NCI-H82 treated with DMSO at 0.1 percent for 48 hours (cell line): ENCODE data around the gene MYO15B.

Experiments used
- DNase-seq: peaks from one replicate; lab custom pipeline; 2025; ENCODE audit not compliant: unreplicated experiment; lab: John Stamatoyannopoulos, UW

MYO15B gene

GRCh38 chr17:75587675-75588595 lies at the start of gene MYO15B:
MYO15B (plus strand) TSS chr17:75587800; CDS start chr17:75588058, 258 bp downstream.
- DNase-seq = no peak

GRCh38 chr17:75539967-75540729 lies 47.5 kb upstream of the MYO15B start:
- no peak for DNase-seq

- DNase-seq = no peak
These were observed 46.6 kb upstream of the MYO15B start for GRCh38 chr17:75540923-75541503.

- DNase-seq = no peak
These were observed 45.4 kb upstream of the MYO15B start for GRCh38 chr17:75542229-75542628.

- DNase-seq = no peak
These were observed 44.8 kb upstream of the MYO15B start for GRCh38 chr17:75542728-75543336.

GRCh38 chr17:75544250-75544649 lies 43.4 kb upstream of the MYO15B start:
- DNase-seq = no peak

GRCh38 chr17:75546181-75546580 lies 41.4 kb upstream of the MYO15B start:
- no peak for DNase-seq

GRCh38 chr17:75547091-75547490 lies 40.5 kb upstream of the MYO15B start:
- no peak for DNase-seq

GRCh38 chr17:75548813-75549212 lies 38.8 kb upstream of the MYO15B start:
- DNase-seq = no peak

- no peak for DNase-seq
These were observed 38.1 kb upstream of the MYO15B start for GRCh38 chr17:75549246-75550138.

GRCh38 chr17:75550139-75550465 lies 37.5 kb upstream of the MYO15B start:
- no peak for DNase-seq

GRCh38 chr17:75551266-75551665 lies 36.3 kb upstream of the MYO15B start:
- no peak for DNase-seq

- no peak for DNase-seq
These were observed 34.9 kb upstream of the MYO15B start for GRCh38 chr17:75552425-75553294.

- no peak for DNase-seq
These were observed 34.1 kb upstream of the MYO15B start for GRCh38 chr17:75553295-75554110.

- DNase-seq = no peak
These were observed 31.9 kb upstream of the MYO15B start for GRCh38 chr17:75555679-75556153.

- DNase-seq = no peak
These were observed 30.3 kb upstream of the MYO15B start for GRCh38 chr17:75557075-75557851.

GRCh38 chr17:75557852-75558665 lies 29.5 kb upstream of the MYO15B start:
- DNase-seq = no peak
